ENCODE measurements around the gene CTNNBIP1. TPM values are rescaled to one million over a fixed set of nuclear protein-coding genes. Genes with fewer than 3 reads are reported as not detected.

Gene CTNNBIP1, protein sequence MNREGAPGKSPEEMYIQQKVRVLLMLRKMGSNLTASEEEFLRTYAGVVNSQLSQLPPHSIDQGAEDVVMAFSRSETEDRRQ
- total RNA-seq: 10 to 100 TPM; 17.0 to 27.2 (median 23.4) TPM

DNA sequence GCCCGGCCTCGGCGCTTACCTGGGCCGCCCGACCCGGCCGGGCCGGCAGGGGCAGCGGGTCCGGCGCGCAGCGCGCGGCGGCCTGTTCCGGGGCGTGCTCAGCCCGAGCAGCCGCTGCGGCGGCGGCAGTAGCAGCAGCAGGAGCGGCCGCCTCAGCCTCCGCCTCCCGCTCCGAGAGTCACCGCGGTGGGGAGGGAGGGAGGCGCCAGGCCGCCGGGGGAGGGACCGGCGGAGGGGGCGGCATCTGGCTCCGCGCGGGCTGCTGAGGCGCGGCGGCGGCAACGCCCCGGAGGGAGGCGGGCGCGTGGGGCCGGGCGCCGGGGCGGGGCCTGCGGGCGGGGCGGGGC is at the start of gene CTNNBIP1:
Gene CTNNBIP1 (minus strand): TSS at position 194 of the 347 bp plus-strand sequence. CDS start 38,205 bp downstream, outside the sequence.
- intact Hi-C loops (cut with DNase I): no loop called here
- H3K4me3 ChIP-seq: peak within 1 kb of the TSS; percentile 88 to 95 (median 90)
- H3K27me3 ChIP-seq: no peaks in the 10 kb centered on the region
- no peak for DNase-seq (ENCODE audit: extremely low spot score)
- H3K36me3 ChIP-seq: no peaks in the 10 kb centered on the region
- TF ChIP-seq POLR2AphosphoS5 (IDR thresholded peaks at IDR 0.05) (no peak), EP300 (IDR thresholded peaks at IDR 0.05) (no peak), POLR2A (IDR thresholded peaks at IDR 0.05; ENCODE audit: low read depth) (no peak)
- TF ChIP-seq, protein P1, sequence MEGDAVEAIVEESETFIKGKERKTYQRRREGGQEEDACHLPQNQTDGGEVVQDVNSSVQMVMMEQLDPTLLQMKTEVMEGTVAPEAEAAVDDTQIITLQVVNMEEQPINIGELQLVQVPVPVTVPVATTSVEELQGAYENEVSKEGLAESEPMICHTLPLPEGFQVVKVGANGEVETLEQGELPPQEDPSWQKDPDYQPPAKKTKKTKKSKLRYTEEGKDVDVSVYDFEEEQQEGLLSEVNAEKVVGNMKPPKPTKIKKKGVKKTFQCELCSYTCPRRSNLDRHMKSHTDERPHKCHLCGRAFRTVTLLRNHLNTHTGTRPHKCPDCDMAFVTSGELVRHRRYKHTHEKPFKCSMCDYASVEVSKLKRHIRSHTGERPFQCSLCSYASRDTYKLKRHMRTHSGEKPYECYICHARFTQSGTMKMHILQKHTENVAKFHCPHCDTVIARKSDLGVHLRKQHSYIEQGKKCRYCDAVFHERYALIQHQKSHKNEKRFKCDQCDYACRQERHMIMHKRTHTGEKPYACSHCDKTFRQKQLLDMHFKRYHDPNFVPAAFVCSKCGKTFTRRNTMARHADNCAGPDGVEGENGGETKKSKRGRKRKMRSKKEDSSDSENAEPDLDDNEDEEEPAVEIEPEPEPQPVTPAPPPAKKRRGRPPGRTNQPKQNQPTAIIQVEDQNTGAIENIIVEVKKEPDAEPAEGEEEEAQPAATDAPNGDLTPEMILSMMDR (IDR thresholded peaks at IDR 0.05): no peak
- peaks cover 21 to 32% (median 26%) of the 10 kb centered on the region in 4 donors for H3K4me1 ChIP-seq
- peak within 1 kb of the TSS; percentile 93 to 95 (median 94) for H3K27ac ChIP-seq (replicated peaks in 1 of 4)
- H3K9me3 ChIP-seq: no peaks in the 10 kb centered on the region
- 0% methylated on average over 5 of the region's 55 CpGs for WGBS

DNA sequence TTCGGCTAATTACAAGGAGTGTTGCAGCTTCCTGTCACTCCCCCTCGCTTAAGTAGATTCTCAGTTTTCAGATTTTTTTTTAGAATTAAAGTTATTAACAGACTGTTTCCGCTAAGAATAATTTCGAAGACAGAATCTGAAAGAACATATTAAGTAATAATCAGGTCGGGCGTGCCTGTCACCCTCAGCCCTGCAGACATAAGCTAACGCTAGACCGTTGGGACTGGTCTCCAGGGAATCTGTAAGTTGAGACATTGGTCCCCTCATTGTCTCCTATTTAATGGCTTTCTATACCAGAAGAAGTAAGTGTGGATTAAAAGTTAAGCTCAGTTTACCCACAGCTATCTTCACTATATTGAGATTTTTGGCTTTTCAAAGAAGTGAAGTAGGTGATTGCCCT is 47.7 kb upstream of the CTNNBIP1 start:
- no peak for DNase-seq (ENCODE audit: extremely low spot score)
- 89% methylated on average over 8 of the region's 8 CpGs for WGBS
- Histone ChIP-seq H3K27me3 (no peaks in the 10 kb centered on the region), H3K27ac (replicated peaks in 1 of 4) (no peak overlapping the region), H3K4me3 (no peak overlapping the region), H3K4me1 (no peaks in the 10 kb centered on the region), H3K9me3 (no peaks in the 10 kb centered on the region), H3K36me3 (peaks cover 0 to 7% (median 0%) of the 10 kb centered on the region in 4 donors)
- TF ChIP-seq EP300 (IDR thresholded peaks at IDR 0.05): no peak
- TF ChIP-seq, protein P1 (IDR thresholded peaks at IDR 0.05): no peak
- TF ChIP-seq POLR2AphosphoS5 (IDR thresholded peaks at IDR 0.05): no peak
- no peak for TF ChIP-seq POLR2A (IDR thresholded peaks at IDR 0.05; ENCODE audit: low read depth)
- intact Hi-C loops (cut with DNase I): loop anchor here (10.0 kb wide), 1 partner anchor 377 kb away; no protein-coding TSS in a partner anchor

DNA sequence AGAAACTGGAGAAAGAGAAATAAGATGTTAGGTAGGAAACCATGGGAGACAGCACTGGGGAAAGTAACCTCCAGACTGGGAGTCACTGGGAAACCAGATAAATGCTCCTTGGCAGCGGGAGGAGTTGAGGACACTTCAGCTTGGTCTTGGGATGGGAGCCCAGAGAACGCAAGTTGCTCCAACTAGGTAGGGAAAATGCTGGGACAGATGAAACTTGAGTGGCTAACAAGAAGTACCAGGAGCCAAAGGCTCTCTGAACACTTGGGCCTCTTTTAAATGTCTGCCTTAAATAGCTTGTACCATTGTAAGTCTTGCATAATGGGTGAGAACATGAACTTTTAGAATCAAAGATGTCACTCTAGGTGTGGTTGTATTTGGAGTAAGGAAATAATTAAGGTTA is 36.2 kb upstream of the CTNNBIP1 start:
- DNase-seq (ENCODE audit: extremely low spot score): no peak
- no peaks in the 10 kb centered on the region for H3K9me3 ChIP-seq
- WGBS: 95% methylated on average over 2 of the region's 2 CpGs
- H3K4me1 ChIP-seq: peaks cover 19 to 46% (median 32%) of the 10 kb centered on the region in 4 donors
- peaks cover 0 to 14% (median 10%) of the 10 kb centered on the region in 4 donors for H3K36me3 ChIP-seq
- no peak for TF ChIP-seq POLR2AphosphoS5 (IDR thresholded peaks at IDR 0.05)
- TF ChIP-seq, protein P1 (IDR thresholded peaks at IDR 0.05): no peak
- H3K27me3 ChIP-seq: no peaks in the 10 kb centered on the region
- H3K4me3 ChIP-seq: no peak overlapping the region
- no peak overlapping the region for H3K27ac ChIP-seq (replicated peaks in 1 of 4)
- intact Hi-C loops (cut with DNase I): loop anchor here (5.0 kb wide), 1 partner anchor 206 kb away; no protein-coding TSS in a partner anchor

DNA sequence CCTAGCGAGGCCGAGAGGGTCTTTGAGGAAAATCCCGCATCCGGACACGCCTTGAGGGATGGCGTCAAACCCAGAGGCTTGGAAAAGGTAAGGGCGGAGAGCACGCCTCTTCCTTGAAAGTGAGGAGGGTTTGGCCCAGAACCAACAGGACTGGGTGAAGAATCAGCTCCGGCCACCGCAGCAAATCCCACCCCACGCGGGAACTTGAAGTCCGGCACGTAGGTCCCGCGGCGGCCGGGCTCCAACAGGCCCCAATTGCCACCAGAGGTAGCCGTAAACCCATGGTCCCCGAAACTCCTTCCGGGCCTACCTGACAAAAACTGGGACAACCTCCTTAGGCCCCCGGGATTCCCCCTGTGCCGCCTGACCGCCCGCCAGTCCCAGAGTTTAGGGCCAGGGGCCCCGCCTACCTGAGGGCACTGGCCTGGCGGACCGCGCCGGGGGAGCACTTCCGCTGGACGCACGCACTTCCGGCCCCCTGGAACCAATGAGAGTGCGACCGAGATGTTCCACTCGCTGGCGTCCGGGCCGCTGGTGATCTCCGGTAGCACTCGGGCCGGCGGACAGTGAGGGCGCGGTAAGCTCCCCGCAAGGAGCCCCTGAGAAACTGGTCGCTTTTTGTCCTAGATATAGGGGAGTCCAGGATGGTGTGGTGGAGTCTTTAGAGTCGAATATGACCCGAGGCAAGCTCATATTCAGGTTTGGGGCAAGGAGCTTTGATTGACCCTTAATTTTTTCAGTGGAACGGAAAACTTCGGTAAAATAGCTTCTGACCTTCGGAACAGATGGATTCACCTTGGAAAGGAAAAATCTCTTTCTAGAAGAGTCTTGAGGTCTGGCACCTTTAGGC is 33.1 kb upstream of the CTNNBIP1 start, which contains the start of the genes LZIC and NMNAT1:
Gene LZIC (minus strand): TSS at position 453 of the 850 bp plus-strand sequence. CDS start 6,772 bp downstream, outside the sequence.
Gene NMNAT1 (plus strand): TSS at position 537 of the 850 bp plus-strand sequence. CDS start 28,599 bp downstream, outside the sequence.
- WGBS: 0% methylated on average over 18 of the region's 53 CpGs
- H3K4me1 ChIP-seq: peaks cover 15 to 41% (median 23%) of the 10 kb centered on the region in 4 donors
- TF ChIP-seq, protein P1 (IDR thresholded peaks at IDR 0.05): peak in 2 of 3 experiments; percentile 15 to 35
- TF ChIP-seq POLR2AphosphoS5 (IDR thresholded peaks at IDR 0.05): peak; percentile 93 to 97
- peak; percentile 62 for TF ChIP-seq POLR2A (IDR thresholded peaks at IDR 0.05; ENCODE audit: low read depth)
- TF ChIP-seq EP300 (IDR thresholded peaks at IDR 0.05): no peak
- H3K27ac ChIP-seq (replicated peaks in 1 of 4): peak within 1 kb of the TSS; percentile 85 to 93 (median 92)
- intact Hi-C loops (cut with DNase I): loop anchor here (2.0 kb wide), 1 partner anchor 68 kb away; no protein-coding TSS in a partner anchor
- peak within 1 kb of the TSS; percentile 72 to 93 (median 78) for H3K4me3 ChIP-seq
- DNase-seq (ENCODE audit: extremely low spot score): peak; percentile 98
- H3K36me3 ChIP-seq: peaks cover 0 to 32% (median 14%) of the 10 kb centered on the region in 4 donors
- H3K9me3 ChIP-seq: no peaks in the 10 kb centered on the region
- no peaks in the 10 kb centered on the region for H3K27me3 ChIP-seq

Data from esophagus muscularis mucosa (tissue), 4 donors.